Heart left ventricle (tissue), 13 donors: ENCODE measurements around the gene LTA.

ENCODE experiments used
- CTCF ChIP-seq, 12 donors: fragments of 200-600 bp; sonication (generic) in 4 of 12; IDR thresholded peaks; one replicate each; pipeline versions ENCODE4 v1.5.0 to v1.8.0; 2018 to 2022; ENCODE audit warnings: antibody characterized with exemption in 12 of 12, mild to moderate bottlenecking in 5 of 12
- POLR2A ChIP-seq, 2 donors: fragments of 450-650 bp; IDR thresholded peaks; one replicate each; pipeline ENCODE4 v1.6.1; 2017; ENCODE audit warnings: antibody characterized with exemption in 2 of 2, mild to moderate bottlenecking in 2 of 2, moderate library complexity in 2 of 2
- donor health status: ischemic (EF 13 %, LVEDD 7.1; RV severe dilation, severe dysfunction).
- donor health status: DM: no; HTN: yes; CAD: no.
- donor health status: DM: no; HTN: no; CAD: no.
- donor health status: ischemic (EF 25% LVEDD 6.9; RV normal size, moderate dysfunction).
- donor health status: ischemic (EF 25% LVEDD 5.7; RV mildly dilated, moderate dysfunction).
- donor health status: ischemic (EF 35%, LVEDD 5.7; RV mildly dilated, moderate dysfunction).
- donor health status: nonischemic (EF 11% LVEDD 7.7; RV severe dilation, severe dysfunction).
- donor health status: DM: yes; HTN: yes; CAD: no.
- donor health status: PGD.
- donor health status: ischemic (EF 29% LVEDD 5.4; RV normal size, mild dysfunction).
- donor health status: nonischemic (EF 23%, LVEDD 6.1; RV moderate dilation, normal function).

- TF ChIP-seq POLR2A (IDR thresholded peaks at IDR 0.05), result no peak
- no peak for TF ChIP-seq CTCF (IDR thresholded peaks at IDR 0.05)
Observed at GRCh38 chr6:31528307-31528777, 43.7 kb upstream of the LTA start.
